SK-N-SH (cell line): ENCODE data around the gene RPGR.
A peak's percentile ranks its signal among the peaks of the same experiment; 100 is the strongest.

Experiments used
- EP300 ChIP-seq, 2 experiments: IDR thresholded peaks; 2 replicates each; pipeline versions ENCODE4 v1.4.0 to v1.6.1; 2012; ENCODE audit warnings: borderline replicate concordance in 1 of 2, low read depth in 1 of 2, low read length in 1 of 2
- JUND ChIP-seq: IDR thresholded peaks from 2 replicates; pipeline ENCODE4 v1.4.0; 2012
- TF ChIP-seq, protein P1 (sequence below): fragments of 200-600 bp; sonication (generic); IDR thresholded peaks from 2 replicates; pipeline ENCODE4 v1.6.1; 2017; ENCODE audit warnings: antibody characterized with exemption, mild to moderate bottlenecking, moderate library complexity

DNA sequence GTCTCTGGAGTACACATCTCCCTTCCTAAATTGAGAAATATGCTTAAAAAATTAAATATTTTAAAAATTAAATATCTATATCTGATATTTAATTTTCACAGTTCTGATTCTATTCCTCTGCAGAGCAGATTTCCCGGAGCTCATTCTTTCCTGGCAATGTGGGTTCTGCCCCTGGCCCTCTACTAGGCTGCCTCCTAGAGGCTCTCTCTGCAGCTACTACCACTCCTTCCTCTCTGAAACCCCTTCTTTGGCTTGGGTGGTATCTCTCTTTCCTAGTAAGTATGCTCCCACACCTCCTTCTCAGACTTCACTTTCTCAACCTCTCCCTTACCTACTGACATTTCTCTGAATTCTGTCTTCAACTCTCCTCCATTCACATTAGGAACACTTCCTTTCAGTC is 45.3 kb downstream of the RPGR start:
- TF ChIP-seq, protein P1, sequence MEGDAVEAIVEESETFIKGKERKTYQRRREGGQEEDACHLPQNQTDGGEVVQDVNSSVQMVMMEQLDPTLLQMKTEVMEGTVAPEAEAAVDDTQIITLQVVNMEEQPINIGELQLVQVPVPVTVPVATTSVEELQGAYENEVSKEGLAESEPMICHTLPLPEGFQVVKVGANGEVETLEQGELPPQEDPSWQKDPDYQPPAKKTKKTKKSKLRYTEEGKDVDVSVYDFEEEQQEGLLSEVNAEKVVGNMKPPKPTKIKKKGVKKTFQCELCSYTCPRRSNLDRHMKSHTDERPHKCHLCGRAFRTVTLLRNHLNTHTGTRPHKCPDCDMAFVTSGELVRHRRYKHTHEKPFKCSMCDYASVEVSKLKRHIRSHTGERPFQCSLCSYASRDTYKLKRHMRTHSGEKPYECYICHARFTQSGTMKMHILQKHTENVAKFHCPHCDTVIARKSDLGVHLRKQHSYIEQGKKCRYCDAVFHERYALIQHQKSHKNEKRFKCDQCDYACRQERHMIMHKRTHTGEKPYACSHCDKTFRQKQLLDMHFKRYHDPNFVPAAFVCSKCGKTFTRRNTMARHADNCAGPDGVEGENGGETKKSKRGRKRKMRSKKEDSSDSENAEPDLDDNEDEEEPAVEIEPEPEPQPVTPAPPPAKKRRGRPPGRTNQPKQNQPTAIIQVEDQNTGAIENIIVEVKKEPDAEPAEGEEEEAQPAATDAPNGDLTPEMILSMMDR, result peak; percentile 47
- TF ChIP-seq JUND, result no peak
- TF ChIP-seq EP300 (IDR thresholded peaks at IDR 0.05; ENCODE audit: borderline replicate concordance in 1 of 2, low read depth in 1 of 2, low read length in 1 of 2), result no peak
